ENCODE results near the gene CNTNAP5. TPM values are rescaled to one million over a fixed set of nuclear protein-coding genes. Genes with fewer than 3 reads are reported as not detected.
A peak's percentile ranks its signal among the peaks of the same experiment; 100 is the strongest.

The CNTNAP5 gene
- total and polyA plus RNA-seq, 2 of the 4 experiments (the other 2 are of a cell fraction): not detected

GRCh38 chr2:124832521-124832920 is 807.4 kb downstream of the CNTNAP5 start:
- no TSS peak for BruUV-seq (replicated peaks)
- no peaks in the 10 kb centered on the region for H4K20me1 ChIP-seq (ENCODE audit: insufficient read depth, low read length)
- no peak overlapping the region for H3K9ac ChIP-seq (ENCODE audit: low read depth, low read length)
- H2BK120ac ChIP-seq (ENCODE audit: low read depth, low read length): no peak overlapping the region
- no peaks in the 10 kb centered on the region for H3K36me3 ChIP-seq (ENCODE audit: control insufficient read depth, insufficient read depth, low read length)
- peak; percentile 16 for DNase-seq
- no peak overlapping the region for H3K18ac ChIP-seq (ENCODE audit: low read depth, low read length)
- H3K4me3 ChIP-seq (ENCODE audit: insufficient read depth, low read depth, low read length): no peak overlapping the region
- POLR2A ChIA-PET (ENCODE audit: unreplicated experiment): no interaction called here
- no peak overlapping the region for H2BK20ac ChIP-seq (ENCODE audit: low read depth, low read length)
- H2AFZ ChIP-seq (replicated peaks; ENCODE audit: low read length, poor library complexity): no peak overlapping the region
- WGBS, 2 experiments (ENCODE audit: extremely low coverage in 2 of 2, insufficient read length in 1 of 2): no CpG with 5 or more reads among the region's 2 CpGs
- no peak overlapping the region for H2BK15ac ChIP-seq (ENCODE audit: low read depth, low read length)
- TF ChIP-seq CEBPB (IDR thresholded peaks at IDR 0.05; ENCODE audit: low read depth, low read length) (no peak), ELK1 (IDR thresholded peaks at IDR 0.05; ENCODE audit: borderline replicate concordance, low read depth, low read length) (no peak), MAFK (IDR thresholded peaks at IDR 0.05; ENCODE audit: low read depth, low read length) (no peak), BHLHE40 (IDR thresholded peaks at IDR 0.05; ENCODE audit: low read depth, low read length) (no peak)
- CTCF ChIA-PET: no interaction called here
- H3K4me1 ChIP-seq (ENCODE audit: control insufficient read depth, insufficient read depth, low read length): peaks cover 2% of the 10 kb centered on the region; the same call in 1 of the 2 replicates
- intact Hi-C loops (cut with micrococcal nuclease): no loop called here
- H3K79me1 ChIP-seq (ENCODE audit: low read depth in 1 of 2, low read length in 2 of 2): no peaks in the 10 kb centered on the region
- no peak overlapping the region for H3K14ac ChIP-seq (replicated peaks; ENCODE audit: low read depth, low read length)
- no peak overlapping the region for H3K23ac ChIP-seq (ENCODE audit: low read depth, low read length)
- H2AK9ac ChIP-seq (replicated peaks; ENCODE audit: low read depth, low read length, poor library complexity): no peak overlapping the region
- no peaks in the 10 kb centered on the region for H3K9me1 ChIP-seq (ENCODE audit: insufficient read depth, low read length)
- H3K27me3 ChIP-seq (ENCODE audit: control insufficient read depth, insufficient read depth, low read length): no peaks in the 10 kb centered on the region
- H2BK5ac ChIP-seq (ENCODE audit: low read depth, low read length, poor library complexity, severe bottlenecking): no peak overlapping the region
- H3K9me3 ChIP-seq (ENCODE audit: control insufficient read depth, insufficient read depth, low read length): no peaks in the 10 kb centered on the region
- H2AK5ac ChIP-seq (ENCODE audit: low read depth, low read length): no peak overlapping the region
- no peak overlapping the region for H3K4me2 ChIP-seq (ENCODE audit: low read depth, low read length)
- in situ Hi-C loops (cut with MboI; ENCODE audit: low sequenced_read_pairs): no loop called here
- H4K8ac ChIP-seq (ENCODE audit: low read depth in 2 of 2, low read length in 2 of 2): no peak overlapping the region
- H4K5ac ChIP-seq (ENCODE audit: low read depth, low read length): no peak overlapping the region
- no peak for ATAC-seq (ENCODE audit: low read depth)
- dilution Hi-C loops (cut with HindIII; ENCODE audit: low sequenced_read_pairs, unreplicated experiment): no loop called here
- no peak overlapping the region for H3K56ac ChIP-seq (ENCODE audit: extremely low read depth, insufficient read depth, low read length)
- no peak overlapping the region for H3K27ac ChIP-seq (ENCODE audit: insufficient read depth, low read length)
- no peak overlapping the region for H3K4ac ChIP-seq (ENCODE audit: low read depth, low read length)
- H4K91ac ChIP-seq (ENCODE audit: insufficient read depth, low read depth, low read length): no peak overlapping the region

Data from IMR-90 (cell line).